Cardiac fibroblast (primary cell): ENCODE measurements around the gene SLC27A5.
"Not testable (repeated sequence)": the region's sequence is repeated elsewhere in the genome, so short reads cannot be mapped to it uniquely, and the experiment has no call there.

Experiments
- DNase-seq, 2 donors: peaks; one replicate each; pipeline versions ENCODE4 v3.0.0 to v3.0.0-alpha.2; 2010; ENCODE audit warnings: low read depth in 2 of 2
- H3K4me3 ChIP-seq, 2 donors: replicated peaks in 1 of 2; 1 replicate in 1 of 2; 2 replicates in 1 of 2; pipeline ENCODE4 v1.5.1; 2011; ENCODE audit warnings: low read depth in 2 of 2, low read length in 2 of 2, mild to moderate bottlenecking in 2 of 2, moderate library complexity in 1 of 2
- TF ChIP-seq, protein P1 (sequence below): IDR thresholded peaks from one replicate; pipeline ENCODE4 v1.5.1; 2011; ENCODE audit warnings: low read depth, mild to moderate bottlenecking, low read length, inconsistent platforms

Gene SLC27A5

DNA sequence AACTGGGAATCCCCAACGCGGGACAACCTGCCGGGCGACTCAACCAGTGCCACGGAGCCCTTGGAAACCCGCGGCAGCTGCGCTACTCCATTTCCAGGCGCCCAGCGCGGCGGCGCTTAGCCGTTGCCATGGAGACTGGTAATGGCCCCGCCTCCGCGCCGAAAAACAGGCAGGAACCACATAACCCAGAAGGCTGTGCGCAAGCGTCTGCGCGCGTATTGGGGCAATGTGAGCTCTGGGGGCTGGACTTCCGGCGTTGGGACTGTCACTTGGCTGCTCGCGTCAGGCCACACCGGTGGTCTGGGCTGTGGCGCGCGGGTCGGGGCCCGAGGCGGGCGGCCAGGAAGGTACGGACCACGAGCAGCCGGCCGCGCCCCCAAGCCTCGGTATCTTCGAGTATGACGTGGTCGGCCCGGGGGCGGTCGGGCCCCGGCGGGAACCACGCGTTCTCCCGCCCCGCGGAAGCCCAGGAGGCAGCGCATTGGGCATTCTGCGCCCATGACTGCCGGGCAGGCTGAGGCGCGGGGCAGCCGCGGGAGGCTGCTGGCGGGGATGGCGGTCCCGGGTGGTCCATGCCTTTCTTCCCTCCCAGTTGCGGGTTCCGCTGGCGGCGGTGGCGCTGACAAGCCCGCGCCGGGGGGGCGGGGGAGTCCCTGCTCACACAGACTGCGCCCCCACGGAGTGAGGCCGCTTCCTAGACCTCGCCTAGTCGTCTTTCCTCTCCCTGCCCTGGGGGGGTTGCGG, 60.3 kb downstream of the SLC27A5 start, which contains the start of gene ZNF324B:
ZNF324B (plus strand) TSS at position 265 of the 744 bp plus-strand sequence. CDS start 2,080 bp downstream, outside the sequence.
- H3K4me3 ChIP-seq = peak within 1 kb of the TSS; percentile 72 to 82
- TF ChIP-seq, protein P1, sequence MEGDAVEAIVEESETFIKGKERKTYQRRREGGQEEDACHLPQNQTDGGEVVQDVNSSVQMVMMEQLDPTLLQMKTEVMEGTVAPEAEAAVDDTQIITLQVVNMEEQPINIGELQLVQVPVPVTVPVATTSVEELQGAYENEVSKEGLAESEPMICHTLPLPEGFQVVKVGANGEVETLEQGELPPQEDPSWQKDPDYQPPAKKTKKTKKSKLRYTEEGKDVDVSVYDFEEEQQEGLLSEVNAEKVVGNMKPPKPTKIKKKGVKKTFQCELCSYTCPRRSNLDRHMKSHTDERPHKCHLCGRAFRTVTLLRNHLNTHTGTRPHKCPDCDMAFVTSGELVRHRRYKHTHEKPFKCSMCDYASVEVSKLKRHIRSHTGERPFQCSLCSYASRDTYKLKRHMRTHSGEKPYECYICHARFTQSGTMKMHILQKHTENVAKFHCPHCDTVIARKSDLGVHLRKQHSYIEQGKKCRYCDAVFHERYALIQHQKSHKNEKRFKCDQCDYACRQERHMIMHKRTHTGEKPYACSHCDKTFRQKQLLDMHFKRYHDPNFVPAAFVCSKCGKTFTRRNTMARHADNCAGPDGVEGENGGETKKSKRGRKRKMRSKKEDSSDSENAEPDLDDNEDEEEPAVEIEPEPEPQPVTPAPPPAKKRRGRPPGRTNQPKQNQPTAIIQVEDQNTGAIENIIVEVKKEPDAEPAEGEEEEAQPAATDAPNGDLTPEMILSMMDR = no peak
- DNase-seq = peak; percentile 94 to 95

GRCh38 chr19:58450856-58451357, 60.9 kb downstream of the SLC27A5 start:
- peak overlapping the region; percentile 72 to 82 for H3K4me3 ChIP-seq

DNA sequence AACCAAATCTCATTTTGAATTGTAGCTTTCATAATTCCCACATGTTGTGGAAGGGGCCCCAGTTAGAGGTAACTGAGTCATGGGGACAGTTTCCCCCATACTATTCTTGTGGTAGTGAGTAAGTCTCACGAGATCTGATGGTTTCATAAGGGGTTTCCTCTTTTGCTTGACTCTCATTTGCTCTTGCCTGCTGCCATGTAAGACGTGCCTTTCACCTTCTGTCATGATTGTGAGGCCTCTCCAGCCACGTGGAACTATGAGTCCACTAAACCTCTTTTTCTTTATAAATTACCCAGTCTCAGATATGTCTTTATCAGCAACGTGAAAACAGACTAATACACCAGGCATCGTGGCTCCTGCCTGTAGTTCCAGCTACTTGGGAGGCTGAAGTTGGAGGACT, 61.8 kb downstream of the SLC27A5 start:
- H3K4me3 ChIP-seq, DNase-seq: not testable (repeated sequence)

More at GRCh38 chr19:58450856-58451357, 60.9 kb downstream of the SLC27A5 start:
- DNase-seq = no peak
- TF ChIP-seq, protein P1 = no peak

- DNase-seq, H3K4me3 ChIP-seq: not testable (repeated sequence)
These were observed 62.9 kb downstream of the SLC27A5 start for GRCh38 chr19:58448860-58449259.
